ENCODE measurements around the gene KAZN.

KAZN gene

GRCh38 chr1:14615549-14616218, 17.2 kb downstream of the KAZN start:
- DNase-seq: no peak

GRCh38 chr1:14616632-14617396, 18.3 kb downstream of the KAZN start:
- DNase-seq: no peak

GRCh38 chr1:14617791-14618190, 19.3 kb downstream of the KAZN start:
- no peak for DNase-seq

GRCh38 chr1:14620941-14621340, 22.5 kb downstream of the KAZN start:
- no peak for DNase-seq

GRCh38 chr1:14623090-14623489, 24.6 kb downstream of the KAZN start:
- no peak for DNase-seq

GRCh38 chr1:14624941-14625340, 26.5 kb downstream of the KAZN start:
- DNase-seq: no peak

- no peak for DNase-seq
Observed at GRCh38 chr1:14625572-14625971, 27.1 kb downstream of the KAZN start.

GRCh38 chr1:14625996-14626395, 27.5 kb downstream of the KAZN start:
- no peak for DNase-seq

- no peak for DNase-seq
Observed at GRCh38 chr1:14626869-14627607, 28.6 kb downstream of the KAZN start.

- no peak for DNase-seq
Observed at GRCh38 chr1:14627608-14628489, 29.4 kb downstream of the KAZN start.

- DNase-seq: no peak
Observed at GRCh38 chr1:14629363-14630014, 31.0 kb downstream of the KAZN start.

GRCh38 chr1:14630986-14631385, 32.5 kb downstream of the KAZN start:
- no peak for DNase-seq

GRCh38 chr1:14631421-14631820, 32.9 kb downstream of the KAZN start:
- no peak for DNase-seq

GRCh38 chr1:14634486-14634885, 36.0 kb downstream of the KAZN start:
- DNase-seq: no peak

- DNase-seq: no peak
Observed at GRCh38 chr1:14635421-14635820, 36.9 kb downstream of the KAZN start.

- no peak for DNase-seq
Observed at GRCh38 chr1:14636897-14637632, 38.6 kb downstream of the KAZN start.

GRCh38 chr1:14639291-14640050, 41.0 kb downstream of the KAZN start:
- no peak for DNase-seq

GRCh38 chr1:14642712-14643111, 44.2 kb downstream of the KAZN start:
- no peak for DNase-seq

GRCh38 chr1:14646973-14647372, 48.5 kb downstream of the KAZN start:
- no peak for DNase-seq

GRCh38 chr1:14647777-14648176, 49.3 kb downstream of the KAZN start:
- DNase-seq: no peak

GRCh38 chr1:14648391-14648790, 49.9 kb downstream of the KAZN start:
- DNase-seq: no peak

All from activated T-cell treated with anti-CD3 and anti-CD28 coated beads for 4 hours (primary cell).